Body of pancreas (tissue), 4 donors: Measurements from ENCODE around the gene PLCB1.

Experiments
- CTCF ChIP-seq, 7 experiments: fragments of 450-650 bp in 4 of 7; fragments of 200-600 bp in 3 of 7; sonication (generic) in 3 of 7; IDR thresholded peaks; one replicate each; pipeline ENCODE4 v1.5.1; 2016 to 2019; ENCODE audit warnings: antibody characterized with exemption in 7 of 7
- POLR2A ChIP-seq, 3 donors: fragments of 450-650 bp; IDR thresholded peaks; one replicate each; pipeline ENCODE4 v1.6.1; 2016; ENCODE audit warnings: antibody characterized with exemption in 3 of 3, mild to moderate bottlenecking in 2 of 3

- TF ChIP-seq POLR2A (IDR thresholded peaks at IDR 0.05): peak in 2 of 3 donors; percentile 57
- TF ChIP-seq CTCF (IDR thresholded peaks at IDR 0.05): no peak
These were observed 631 bp downstream of the PLCB1 start for GRCh38 chr20:8132484-8133309.
